Amniotic epithelial cell (primary cell): ENCODE results near the gene NRXN3.

Source experiments
- DNase-seq: peaks from one replicate; pipeline ENCODE4 v3.0.0-alpha.2; 2010; ENCODE audit warnings: low read depth

The NRXN3 gene

DNA sequence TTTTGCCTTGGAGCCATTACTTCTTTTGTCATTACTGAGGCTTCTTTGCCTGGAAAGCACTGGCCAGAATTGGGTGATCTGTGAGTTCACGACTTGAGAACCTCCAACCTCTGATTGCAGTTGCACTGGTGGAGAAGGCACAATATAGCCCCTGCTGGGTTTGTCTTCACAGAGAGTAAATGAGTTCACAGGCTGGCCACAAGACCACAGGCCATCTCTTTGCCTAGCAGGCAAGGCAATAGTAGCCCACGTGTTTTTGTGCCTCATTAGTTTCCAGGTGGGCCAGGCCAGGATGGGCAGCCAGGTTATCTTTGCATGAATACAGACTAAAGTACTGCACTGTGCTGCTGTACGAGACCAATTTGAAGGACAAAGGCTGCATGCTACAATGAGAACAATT lies 468.8 kb downstream of the NRXN3 start:
- no peak for DNase-seq

DNA sequence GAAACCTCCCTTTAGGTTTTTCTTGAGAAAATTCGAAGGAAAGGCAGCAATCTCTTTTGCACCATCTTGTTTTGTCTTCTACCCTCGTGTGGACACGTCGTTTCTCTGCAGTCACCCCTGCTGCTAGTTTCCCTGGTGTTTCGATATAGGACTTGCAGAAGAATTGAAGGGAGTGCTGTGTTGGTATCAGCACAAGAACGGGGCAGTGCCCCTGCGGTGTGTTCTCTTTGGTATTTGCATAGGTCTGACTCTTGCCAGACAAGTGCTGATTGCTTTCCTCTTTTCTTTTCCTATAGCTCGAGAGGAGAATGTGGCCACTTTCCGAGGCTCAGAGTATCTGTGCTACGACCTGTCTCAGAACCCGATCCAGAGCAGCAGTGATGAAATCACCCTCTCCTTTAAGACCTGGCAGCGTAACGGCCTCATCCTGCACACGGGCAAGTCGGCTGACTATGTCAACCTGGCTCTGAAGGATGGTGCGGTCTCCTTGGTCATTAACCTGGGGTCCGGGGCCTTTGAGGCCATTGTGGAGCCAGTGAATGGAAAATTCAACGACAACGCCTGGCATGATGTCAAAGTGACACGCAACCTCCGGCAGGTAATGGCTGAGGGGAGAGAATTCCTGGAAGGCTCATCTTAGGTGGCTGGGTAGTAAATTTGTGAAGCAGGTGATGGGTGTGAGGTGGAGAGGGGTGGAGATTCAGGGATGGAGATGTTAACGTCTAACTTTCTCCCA lies 474.8 kb downstream of the NRXN3 start:
- DNase-seq = no peak

DNA sequence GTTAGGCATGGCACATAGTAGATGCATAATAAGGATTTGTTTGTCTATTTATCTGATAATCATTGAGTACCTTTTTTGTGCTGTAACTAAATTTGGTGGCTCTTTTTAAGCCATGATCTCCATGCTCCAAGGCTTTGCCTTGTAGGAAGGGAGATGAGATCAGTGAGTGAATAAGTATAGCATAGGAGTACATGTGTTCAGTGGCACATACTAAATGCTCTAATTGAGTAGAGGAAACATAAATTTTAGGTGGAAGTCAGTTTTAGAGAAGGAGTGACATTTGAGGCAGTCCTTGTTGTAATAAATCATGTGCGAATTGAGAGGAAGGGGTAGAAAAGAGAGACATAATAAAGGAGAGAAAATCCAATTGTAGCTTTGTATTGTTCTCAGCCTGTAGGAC lies 482.6 kb downstream of the NRXN3 start:
- DNase-seq = no peak

DNA sequence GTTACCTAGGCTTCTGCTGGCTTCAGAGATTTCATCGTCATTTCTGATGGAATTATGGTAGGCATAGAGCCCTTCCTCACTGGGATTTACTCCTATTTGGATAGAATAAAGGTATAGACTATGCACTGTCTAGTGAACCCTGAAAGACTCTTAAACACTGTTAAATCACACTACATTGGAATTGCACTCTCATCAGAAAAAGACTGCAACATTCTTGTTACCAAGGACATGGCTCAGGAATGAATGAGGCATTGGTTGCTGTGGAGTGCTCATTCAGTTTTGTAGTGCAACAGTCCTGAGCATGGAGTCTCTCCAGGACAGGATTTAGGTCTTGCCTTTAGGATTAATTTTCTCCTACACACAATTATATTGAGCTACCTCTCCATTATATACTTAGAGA lies 483.0 kb downstream of the NRXN3 start:
- no peak for DNase-seq

DNA sequence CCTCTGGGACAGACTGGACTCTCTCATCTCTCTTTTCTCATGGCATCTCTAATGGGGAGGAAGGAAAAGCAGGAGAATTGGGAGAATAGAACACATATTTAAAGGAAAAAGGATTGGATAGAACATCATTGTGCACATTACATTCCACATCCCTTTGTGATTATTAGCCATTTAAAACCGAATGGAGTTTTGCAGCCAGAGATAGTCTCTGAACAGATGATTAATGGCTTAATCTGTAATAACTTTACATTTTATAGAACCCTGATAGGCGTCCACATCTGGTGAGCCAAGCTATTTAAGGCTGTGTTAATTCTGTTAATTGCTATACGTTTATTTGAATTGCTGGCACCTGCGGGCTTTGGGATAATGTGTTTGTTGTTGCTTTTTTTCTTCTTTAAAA lies 487.3 kb downstream of the NRXN3 start:
- DNase-seq = no peak

DNA sequence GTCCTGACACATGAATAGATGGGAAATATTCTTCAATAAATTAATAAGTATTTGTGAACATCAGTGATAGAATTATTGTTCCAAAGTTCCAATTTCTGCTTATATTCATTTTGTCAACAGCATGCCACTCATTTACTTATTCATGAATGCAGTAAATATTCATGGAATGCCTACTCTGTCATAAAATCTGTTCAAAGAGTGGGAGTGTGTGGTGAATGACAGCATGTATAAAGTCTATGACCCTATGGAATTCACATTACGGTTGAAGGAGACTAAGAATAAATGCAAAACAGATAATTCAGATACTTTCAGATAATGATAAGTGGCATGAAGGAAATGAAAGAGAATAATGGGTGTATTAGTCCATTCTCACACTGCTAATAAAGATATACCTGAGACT lies 494.7 kb downstream of the NRXN3 start:
- DNase-seq = no peak

DNA sequence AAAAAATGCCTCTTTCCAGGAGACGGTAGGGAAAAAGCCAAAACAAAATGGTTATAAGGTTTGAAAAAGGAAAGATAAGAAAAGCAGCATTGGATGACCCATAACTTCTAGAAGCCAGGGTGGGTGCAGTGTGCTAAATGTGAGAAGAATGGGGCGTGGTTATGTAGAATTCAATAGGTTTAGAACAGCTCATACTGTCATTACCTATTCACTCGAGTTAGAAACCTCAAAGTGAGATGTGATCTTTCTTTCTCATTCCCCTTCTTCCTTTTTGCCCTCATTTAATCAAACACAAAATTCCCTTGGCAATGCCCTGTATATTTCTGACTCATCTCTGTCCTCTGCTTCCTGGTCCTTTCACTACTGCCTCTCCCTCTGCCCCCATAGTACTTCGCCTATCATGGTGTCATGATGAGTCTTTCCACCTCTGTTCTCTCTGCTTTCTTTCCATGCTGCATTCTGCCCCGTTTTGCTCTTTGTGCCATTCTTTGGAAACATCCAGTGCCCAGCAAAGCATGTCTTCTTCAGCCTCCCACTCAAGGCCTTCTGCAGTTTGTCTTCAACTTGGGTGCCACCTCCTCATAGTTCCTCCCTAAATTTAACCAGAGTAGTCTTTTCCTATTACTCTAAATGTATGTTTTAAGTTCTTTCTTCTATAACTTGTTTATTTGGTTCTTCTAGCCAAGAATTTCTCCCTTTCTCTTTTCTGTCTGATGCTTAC lies 496.3 kb downstream of the NRXN3 start:
- DNase-seq = no peak

DNA sequence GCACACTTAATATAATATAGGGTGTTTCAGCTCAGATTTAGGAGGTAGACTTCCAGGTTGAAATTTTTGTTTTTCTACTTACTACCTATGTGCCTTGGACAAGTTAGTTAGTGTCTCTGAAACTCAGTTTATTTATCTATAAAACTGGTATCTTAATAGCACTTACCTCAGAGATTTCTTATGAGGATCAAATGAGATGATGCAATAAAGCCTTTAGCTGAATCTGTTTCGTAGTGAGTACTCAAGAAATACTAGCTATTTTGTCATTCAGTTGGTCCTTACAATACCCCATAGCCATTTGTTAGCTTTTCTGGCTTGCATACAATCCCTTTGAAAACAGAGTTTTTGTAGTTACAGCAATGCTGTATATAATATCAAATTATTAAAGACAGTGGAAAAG lies 497.0 kb downstream of the NRXN3 start:
- DNase-seq = no peak

DNA sequence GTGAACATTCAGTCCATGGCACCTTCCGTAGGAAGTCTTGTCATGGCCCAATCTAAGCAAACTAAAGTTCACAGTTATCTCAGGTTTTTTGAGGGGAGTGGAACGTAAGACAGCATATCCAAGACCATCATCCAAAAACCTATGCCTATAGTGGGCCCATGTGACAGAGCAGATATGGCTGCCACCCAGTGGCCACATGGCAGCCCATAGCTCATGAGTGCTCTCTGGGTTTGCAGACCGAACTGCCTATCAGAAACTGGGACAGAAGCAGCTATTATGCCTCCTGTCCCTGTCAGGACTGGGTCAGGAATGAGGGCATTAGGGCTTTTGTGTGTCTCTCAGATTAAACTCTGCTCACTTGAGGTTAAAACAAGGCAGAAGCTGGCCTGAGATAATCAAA lies 503.7 kb downstream of the NRXN3 start:
- DNase-seq = no peak

DNA sequence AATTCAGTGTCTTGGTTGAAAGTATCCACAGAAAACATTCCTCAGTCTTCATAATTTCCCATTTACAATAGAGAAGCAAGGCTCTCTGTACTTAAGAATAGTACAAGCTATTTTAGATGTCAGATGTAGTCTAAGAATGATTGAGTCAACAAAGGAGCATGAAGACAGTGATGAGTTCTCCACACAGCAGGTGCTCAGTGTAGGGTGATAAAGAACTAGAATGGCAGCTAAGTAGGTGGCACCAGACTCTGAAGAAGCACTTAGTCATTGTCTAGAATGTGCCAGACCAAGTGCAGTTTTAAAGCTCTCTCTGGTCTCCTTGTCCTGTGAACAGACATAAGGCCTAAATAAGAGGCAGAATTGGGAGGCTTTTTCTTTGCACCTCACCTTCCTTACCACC lies 504.6 kb downstream of the NRXN3 start:
- no peak for DNase-seq

DNA sequence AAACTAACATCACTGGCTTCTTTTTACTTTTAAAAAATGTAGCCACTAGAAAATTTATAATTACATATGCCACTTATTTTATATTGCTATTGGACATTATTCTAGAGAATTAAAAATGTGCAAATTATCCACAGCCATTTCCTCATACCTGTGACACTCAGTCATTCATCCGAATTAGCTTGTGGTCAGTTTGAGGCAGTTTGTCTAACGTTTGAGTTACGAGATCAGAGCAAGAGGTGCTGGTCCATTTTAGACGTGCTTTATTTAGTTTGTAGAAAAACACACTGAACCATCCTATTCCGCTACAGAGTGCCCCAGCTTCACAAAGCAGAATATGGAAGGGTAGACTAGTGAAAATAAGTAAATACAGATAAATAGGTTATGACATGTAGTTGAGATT lies 513.0 kb downstream of the NRXN3 start:
- no peak for DNase-seq

DNA sequence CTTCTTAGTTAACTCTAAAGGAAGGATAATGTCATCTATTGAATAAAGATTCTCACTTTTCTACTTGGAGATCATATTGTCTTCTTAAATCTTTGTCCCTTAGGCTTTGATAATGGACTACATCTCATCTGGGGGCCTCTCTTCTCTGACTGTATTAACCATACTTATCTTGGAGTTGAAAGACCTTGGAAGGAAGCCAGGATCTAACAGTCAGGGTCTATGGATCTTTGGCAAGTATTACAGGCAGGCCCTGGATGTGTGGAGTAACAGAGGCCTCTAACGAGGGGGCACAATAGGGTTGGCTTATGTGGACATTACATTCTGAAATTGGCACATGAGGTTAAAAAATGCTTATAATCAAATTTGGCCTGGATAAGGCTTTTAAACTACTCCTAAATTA lies 513.8 kb downstream of the NRXN3 start:
- DNase-seq = no peak

DNA sequence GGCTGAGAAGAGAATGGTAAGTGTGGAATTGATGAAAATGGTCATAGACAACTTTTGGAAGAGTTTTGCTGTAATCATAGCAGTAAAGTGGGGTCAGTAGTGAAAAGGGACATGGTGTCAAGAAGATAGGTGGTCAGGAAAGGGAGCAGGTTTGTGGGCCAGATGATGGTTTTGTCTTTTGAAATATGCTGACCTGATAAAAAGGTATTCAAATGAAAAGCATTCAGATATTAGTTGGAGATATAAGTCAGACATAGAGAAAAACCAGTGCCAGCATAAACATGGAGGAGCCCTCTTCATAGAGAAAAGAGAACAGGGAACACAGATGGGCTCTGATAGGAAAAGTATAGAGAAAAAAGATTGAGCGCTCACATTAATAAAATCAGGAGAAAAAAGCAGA lies 518.3 kb downstream of the NRXN3 start:
- no peak for DNase-seq

DNA sequence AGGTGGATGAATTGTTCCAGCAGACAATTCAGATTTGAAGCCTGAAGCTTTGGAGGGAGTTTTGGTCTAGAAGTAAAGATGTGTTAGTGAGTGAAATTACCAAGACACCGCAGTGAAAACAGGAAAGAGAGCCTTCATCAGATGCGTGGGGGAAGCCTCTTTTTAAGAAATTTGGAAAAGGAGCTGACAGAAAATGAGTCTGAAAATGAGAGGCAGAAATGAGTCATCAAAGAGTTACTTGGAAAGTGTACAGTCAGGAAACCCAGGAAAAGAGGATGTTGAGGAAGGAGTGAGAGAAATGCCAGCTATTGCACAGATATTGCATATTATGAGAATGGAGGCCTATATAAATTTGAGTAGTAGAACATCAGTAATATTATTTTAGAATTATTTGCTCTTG lies 520.7 kb downstream of the NRXN3 start:
- DNase-seq = no peak

DNA sequence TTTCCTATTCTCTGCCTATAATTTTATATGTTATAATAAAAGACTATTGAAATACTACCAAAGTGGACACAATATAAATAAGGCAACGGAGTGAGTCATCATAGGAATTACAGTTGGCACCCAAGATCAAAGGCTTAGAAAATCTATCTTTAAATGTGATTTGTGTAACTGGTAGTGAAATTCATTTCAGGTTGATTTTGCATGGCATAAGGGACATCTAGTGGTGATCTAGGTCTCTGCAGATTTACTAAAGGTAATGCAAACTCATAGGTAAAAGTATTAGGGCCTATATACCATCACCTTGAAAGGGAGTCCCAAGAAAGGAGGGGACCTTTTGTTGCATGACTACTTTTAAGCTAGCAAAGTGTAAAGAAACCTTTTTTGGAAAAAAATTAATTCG lies 527.2 kb downstream of the NRXN3 start:
- peak; percentile 3 for DNase-seq

DNA sequence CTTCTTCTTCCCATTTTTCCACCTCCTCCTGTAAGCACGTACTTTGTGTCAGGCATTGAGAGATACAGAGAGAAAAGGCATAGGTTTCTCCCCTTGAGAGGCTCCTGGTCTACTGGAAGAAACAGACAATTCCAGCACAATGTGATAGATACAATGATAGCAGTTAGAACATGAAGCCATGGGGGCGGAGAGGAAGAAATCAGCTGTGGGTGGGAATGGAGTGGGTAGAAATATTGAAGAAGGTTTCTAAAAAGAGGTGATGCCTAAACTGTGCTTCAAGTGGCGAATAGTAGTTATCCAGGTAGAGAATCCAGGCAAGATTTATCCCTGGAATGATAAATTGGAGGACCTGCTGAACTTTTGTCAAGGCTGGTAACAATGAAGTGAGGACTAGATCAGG lies 528.8 kb downstream of the NRXN3 start:
- no peak for DNase-seq

DNA sequence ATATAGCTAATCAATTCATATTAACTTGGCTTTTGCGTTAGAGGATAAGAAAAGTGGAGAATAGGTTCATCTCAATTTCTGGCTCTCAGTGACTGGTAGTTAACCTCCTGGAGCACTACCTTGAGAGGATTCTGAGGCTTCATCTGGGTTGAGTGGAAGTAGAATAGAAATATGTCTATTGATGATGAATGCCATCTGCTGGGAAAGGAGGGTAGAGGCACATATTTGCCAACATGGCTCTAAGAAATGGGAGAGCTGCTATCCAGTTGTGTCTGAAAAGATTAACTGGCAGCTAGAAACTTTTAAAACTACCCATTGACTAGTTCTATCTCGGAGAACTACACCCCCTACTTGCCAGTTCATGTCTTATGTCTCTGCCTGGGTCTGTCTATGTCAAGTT lies 530.1 kb downstream of the NRXN3 start:
- DNase-seq = no peak

DNA sequence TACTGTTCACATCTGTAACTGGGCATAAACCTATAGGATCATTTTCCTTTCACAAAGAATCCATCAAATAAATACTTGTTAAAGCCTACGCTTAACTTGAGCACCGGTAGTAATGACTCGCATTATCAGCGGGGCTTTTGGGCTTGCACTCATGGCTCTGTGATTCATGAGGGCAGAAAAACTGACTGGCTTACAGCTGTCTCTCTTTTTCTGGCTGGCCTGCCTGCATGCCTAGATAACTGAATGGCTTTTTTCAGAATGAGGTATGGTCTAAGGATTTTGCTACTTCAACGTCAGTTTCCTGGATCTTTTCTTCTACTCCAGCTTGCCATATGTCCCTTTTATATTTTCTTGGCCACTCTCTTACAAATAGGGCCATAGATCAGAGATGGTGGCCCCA lies 531.1 kb downstream of the NRXN3 start:
- no peak for DNase-seq

DNA sequence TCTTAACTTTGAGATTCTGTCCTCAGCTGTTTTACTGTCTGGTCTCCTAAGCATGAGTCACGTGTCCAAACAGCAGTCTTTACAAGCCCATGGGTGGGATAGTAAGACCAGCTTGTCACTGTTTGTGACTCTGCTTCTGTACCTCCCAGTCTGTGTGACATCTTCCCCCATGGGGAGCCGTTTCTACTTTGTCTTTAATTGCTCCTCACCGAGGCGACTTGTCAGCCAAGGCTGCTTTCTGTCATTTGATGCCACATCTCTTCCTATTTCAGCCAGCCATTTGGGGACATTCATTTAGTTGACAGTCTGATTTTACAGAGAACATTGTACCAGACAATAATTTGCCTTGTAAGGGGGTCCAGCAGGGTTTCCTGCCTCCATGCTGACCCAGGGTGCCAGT lies 534.8 kb downstream of the NRXN3 start:
- DNase-seq = no peak

DNA sequence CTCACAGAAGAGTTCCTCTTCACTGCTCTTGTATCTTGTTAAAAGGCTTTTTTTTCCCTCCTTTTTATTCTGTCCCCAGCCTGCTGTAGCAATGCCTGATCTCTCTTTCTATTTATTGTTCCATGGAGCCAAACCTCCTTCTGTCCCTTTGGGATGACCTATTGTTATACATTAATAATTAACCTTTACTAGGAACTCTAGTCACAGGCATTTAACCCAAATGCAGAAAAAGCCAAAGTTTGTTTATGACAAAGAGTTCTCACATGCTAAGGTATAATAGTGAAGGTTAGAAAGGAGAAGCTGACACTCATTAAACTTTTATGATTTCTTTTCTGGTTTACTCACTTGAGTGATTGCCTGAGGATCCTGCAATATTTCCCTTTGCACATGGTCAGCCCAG lies 535.8 kb downstream of the NRXN3 start:
- no peak for DNase-seq

DNA sequence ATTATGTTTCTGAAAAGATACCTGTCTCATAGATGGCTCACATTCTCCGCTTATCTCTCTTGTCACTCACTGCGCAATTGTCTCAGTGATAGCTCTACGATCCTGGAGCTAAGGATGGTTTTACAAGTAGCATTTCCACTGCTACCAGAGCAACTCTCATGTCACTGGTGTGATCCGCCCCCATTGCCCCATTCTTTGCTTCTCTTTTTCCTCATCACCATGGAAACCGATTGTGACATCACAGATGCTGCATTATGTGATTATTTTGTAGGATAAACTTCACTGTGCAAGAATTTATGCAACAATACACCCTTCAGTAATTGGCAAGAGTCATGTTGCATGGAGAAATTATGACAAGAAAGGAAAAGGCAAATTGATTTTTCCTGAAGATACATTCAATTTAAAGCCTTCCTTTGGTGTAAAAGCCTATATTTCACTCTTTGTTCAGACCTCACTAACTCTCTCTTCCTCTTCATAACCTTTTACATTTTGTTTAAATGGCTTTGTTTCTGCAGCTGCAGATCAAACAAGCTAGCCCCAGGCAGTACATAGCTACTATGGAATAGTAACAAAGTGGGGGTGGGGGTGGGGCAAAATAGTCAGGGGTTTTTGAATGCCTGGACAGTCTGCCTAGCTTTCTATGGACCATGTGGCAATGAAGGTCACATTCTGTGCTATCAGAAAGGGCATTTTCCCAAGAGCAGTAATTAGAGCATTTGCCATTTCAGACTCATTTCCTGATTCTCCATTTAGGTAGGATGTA lies 539.8 kb downstream of the NRXN3 start:
- no peak for DNase-seq

DNA sequence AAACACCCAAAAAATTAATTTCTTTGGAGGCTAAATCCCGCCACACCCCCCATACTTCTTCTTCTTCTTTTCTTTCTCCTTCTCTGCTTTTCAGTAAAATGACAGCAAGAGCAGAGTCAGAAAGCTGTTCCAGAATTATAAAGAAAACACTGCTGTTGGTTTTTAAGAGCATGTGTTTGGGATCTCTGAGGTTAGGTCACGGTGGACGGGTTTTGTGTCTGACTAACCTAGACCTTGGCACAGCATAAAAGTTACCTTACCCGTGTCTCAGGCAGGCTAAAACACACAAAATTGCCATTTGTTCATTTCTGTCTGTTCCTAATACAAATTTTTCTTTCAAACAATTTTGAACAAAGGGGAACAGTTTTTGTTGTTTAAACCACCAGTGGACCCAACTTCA lies 540.8 kb downstream of the NRXN3 start:
- DNase-seq = no peak

DNA sequence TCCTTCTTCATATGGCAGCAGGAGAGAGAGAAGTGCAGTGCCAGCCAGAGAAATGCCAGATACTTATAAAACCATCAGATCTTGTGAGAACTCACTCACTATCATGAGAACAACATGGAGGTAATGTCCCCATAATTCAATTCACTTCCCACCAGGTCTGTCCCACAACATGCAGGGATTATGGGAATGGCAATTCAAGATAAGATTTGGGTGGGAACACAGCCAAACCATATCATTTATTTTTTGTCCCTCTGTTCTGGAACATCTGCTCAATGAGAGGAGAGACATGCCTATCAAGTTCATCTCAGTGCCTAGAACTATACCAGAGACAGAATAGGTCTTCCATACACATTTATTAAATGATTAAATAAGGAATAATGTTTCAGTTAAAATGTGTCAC lies 543.5 kb downstream of the NRXN3 start:
- no peak for DNase-seq
